Measurements from ENCODE around the gene RAB17.
"Not testable (repeated sequence)": the region's sequence is repeated elsewhere in the genome, so short reads cannot be mapped to it uniquely, and the experiment has no call there.

The RAB17 gene

DNA sequence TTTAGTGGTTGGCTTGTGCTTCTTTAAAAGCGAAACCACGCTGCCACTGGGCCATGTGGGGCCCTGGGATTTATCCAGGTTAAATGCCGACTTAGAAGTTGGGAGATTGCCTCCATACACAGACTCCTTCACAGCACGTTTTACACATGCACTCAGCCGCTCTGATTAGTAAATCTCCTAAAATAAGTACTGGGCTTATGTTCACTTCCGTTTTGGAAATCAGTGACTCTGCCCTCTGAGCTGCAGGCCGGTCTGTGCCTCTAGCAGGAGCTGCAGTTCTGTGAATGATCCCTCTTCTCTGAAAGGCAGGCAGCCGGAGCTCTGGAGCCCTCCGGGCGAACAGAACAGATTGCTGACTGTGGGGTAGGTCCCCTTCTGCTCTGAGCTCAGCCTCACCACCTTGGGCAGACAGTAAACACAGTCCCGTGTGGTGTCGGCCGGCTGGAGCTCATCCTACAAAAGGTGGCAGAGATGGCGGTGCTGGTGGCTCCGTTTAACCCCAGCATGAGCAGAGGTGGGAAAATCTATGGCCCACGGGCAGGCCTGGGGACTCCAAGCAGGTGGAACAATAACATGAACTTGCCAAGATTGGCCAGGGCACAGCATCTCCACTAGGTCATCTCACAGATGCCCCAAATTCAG, 9.8 kb upstream of the RAB17 start:
- H3K9me3 ChIP-seq (ENCODE audit: low read length) = no peaks in the 10 kb centered on the region
- no peaks in the 10 kb centered on the region for H3K36me3 ChIP-seq (ENCODE audit: insufficient read depth, low read length)
- no peak overlapping the region for H2AFZ ChIP-seq (ENCODE audit: low read depth, low read length)
- H3K4me1 ChIP-seq (ENCODE audit: insufficient read depth, low read length) = peaks cover 4% of the 10 kb centered on the region
- H3K27me3 ChIP-seq (ENCODE audit: insufficient read depth, low read length) = peaks cover 4% of the 10 kb centered on the region
- no peak overlapping the region for H3K4me3 ChIP-seq (ENCODE audit: low read length)

DNA sequence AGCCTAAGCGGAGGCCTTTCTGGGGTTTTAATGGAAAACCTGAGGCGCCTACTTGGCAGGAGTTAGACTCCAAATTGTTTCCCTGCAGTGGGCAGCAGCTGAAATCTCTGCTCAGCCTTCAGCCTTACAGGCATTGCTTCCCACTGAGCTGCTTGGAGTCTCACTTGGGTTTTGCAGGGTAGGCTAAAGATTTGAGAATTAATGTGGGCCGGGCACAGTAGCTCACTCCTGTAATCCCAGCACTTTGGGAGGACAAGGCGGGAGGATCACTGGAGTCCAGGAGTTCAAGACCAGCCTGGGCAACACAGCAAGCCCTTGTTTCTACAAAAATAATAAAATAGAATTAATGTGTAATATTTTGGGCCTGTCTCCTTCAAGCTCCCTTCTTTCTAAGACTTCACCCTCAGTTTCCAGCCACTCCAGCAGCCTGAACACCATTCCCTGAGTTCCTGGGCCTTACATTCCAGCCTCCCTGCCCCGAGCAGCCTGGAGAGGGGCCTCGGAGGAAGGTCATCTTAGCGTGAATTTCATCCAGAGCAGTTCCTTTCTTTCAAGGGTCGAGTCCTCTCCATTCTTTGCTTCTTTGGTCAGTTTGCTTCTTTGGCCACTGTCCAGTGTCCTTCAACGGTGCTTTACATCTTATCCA, 9.1 kb upstream of the RAB17 start:
- no peak overlapping the region for H3K4me3 ChIP-seq (ENCODE audit: low read length)
- H2AFZ ChIP-seq (ENCODE audit: low read depth, low read length) = no peak overlapping the region

DNA sequence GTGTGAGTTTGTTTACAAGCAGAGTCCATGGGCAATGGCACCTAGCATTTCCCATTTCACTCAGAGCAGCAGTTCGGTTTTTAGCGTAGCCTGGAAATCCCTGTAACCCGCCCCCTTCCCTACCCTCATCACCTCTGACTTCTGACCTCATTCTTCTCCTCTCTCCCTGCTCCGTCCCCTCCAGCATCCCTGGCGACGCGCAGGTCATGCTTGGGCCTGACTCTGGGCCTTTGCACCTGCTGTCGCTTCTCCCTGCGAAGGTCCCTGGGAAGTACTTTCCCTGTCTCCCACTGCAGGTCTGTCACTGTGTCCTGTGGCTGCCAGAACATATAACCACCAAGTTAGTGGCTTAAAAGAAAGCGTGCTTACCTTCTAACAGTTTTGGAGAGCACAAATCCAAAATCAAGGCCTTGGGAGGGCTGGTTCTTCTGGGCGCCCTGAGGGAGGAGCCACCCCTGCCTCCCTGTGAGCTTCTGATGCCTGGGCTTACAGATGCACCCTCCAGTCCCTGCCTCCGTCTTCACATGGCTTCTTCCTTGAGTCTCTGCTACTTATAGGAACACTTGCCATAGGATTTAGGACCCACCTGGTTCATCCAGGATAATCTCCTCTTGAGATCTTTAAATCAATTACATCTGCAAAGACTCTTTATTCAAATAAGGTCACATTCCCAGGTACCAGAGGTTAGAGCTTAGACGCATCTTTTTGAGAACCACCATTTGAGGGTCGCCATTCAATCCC, 8.1 kb upstream of the RAB17 start:
- H3K36me3 ChIP-seq (ENCODE audit: insufficient read depth, low read length) = no peaks in the 10 kb centered on the region
- no peak overlapping the region for H3K4me3 ChIP-seq (ENCODE audit: low read length)
- H3K4me1 ChIP-seq (ENCODE audit: insufficient read depth, low read length) = peaks cover 5% of the 10 kb centered on the region
- peaks cover 4% of the 10 kb centered on the region for H3K27me3 ChIP-seq (ENCODE audit: insufficient read depth, low read length)
- no peak overlapping the region for H2AFZ ChIP-seq (ENCODE audit: low read depth, low read length)
- no peaks in the 10 kb centered on the region for H3K9me3 ChIP-seq (ENCODE audit: low read length)

More for the DNA sequence above, 9.1 kb upstream of the RAB17 start:
- Histone ChIP-seq H3K27me3 (ENCODE audit: insufficient read depth, low read length) (peaks cover 4% of the 10 kb centered on the region), H3K36me3 (ENCODE audit: insufficient read depth, low read length) (no peaks in the 10 kb centered on the region), H3K4me1 (ENCODE audit: insufficient read depth, low read length) (peaks cover 8% of the 10 kb centered on the region), H3K9me3 (ENCODE audit: low read length) (no peaks in the 10 kb centered on the region)

DNA sequence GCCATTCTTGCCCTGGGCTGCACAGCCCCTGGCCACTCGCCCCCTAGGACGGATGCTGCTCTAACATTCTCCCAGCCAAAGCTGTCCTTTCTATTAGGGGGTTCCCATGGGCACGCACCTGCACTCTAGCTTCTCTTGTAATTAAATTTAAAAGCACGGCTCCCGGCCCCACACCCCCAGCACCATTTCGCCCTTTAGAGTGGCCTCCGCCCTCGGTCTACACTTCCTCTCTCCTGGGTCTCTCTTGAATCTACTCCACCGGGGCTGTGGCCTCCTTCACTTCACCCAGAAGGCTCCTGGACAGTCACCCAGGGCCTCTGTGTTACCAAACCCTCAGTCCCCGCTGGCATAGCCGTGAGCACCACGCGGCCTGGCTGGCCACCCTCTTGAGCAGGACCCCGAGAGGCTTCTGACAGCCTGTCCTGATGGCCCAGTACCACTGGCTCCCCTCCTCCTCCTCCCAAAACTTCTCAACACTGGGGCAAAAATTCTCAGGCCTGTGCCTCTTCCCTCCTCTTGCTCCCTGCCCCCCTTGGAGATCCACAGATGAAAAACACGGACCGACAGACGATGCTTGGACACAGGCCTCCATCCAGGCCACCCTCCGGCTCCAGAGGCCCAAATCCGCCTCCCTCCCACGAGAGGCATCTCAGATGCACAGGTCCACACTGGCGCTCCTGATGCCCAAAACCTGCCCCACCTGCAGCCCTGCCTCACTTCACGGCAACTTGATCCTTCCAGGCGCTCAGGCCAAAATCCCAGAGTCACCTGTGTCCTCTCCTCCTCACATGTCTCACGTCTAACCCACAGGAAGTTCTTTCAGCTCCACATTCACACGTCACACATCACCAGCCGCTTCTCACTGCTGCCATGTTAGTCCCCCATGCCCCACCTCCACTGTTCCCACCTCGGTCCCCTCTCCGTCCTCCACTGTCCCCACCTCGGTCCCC, 6.9 kb upstream of the RAB17 start:
- Histone ChIP-seq H3K4me1 (ENCODE audit: insufficient read depth, low read length) (peaks cover 4% of the 10 kb centered on the region), H3K4me3 (ENCODE audit: low read length) (no peak overlapping the region), H3K27me3 (ENCODE audit: insufficient read depth, low read length) (peaks cover 4% of the 10 kb centered on the region), H2AFZ (ENCODE audit: low read depth, low read length) (no peak overlapping the region), H3K9me3 (ENCODE audit: low read length) (no peaks in the 10 kb centered on the region), H3K36me3 (ENCODE audit: insufficient read depth, low read length) (no peaks in the 10 kb centered on the region)

DNA sequence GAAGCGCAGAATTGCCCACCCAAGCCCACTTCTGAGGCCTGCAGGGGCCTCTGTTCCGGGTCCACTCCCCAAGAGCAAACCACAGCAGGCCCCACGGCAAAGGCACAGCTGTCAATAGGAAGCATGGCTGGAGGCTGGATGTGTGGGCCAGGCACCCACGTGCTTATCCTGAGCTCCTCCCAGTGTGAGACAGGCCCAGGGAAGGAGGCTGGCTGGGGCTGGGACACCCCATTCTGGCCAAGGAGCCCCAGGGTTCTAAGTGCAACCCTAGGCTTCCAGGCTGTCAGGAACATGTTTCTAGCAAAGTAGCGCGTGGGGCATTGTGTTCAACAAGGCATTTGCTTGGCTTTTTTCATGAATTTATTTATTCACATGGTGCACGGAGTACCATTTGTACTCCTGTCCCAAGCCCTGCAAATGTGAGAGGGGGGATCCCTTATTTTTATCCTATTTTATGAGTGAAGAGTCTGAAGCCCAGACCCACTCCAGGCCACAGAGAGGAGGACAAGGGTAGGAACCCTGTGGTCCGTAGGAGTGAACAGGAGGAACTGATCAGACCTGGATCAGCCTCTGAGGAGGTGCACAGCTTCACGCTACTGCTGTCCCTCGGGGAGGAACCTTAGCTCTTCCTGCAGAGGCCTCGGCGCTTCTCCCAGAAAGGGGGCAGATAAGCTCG, 6.1 kb upstream of the RAB17 start:
- no peaks in the 10 kb centered on the region for H3K36me3 ChIP-seq (ENCODE audit: insufficient read depth, low read length)
- H3K27me3 ChIP-seq (ENCODE audit: insufficient read depth, low read length) = peaks cover 4% of the 10 kb centered on the region
- H3K9me3 ChIP-seq (ENCODE audit: low read length) = no peaks in the 10 kb centered on the region
- H3K4me1 ChIP-seq (ENCODE audit: insufficient read depth, low read length) = peaks cover 4% of the 10 kb centered on the region
- no peak overlapping the region for H2AFZ ChIP-seq (ENCODE audit: low read depth, low read length)
- H3K4me3 ChIP-seq (ENCODE audit: low read length) = no peak overlapping the region

DNA sequence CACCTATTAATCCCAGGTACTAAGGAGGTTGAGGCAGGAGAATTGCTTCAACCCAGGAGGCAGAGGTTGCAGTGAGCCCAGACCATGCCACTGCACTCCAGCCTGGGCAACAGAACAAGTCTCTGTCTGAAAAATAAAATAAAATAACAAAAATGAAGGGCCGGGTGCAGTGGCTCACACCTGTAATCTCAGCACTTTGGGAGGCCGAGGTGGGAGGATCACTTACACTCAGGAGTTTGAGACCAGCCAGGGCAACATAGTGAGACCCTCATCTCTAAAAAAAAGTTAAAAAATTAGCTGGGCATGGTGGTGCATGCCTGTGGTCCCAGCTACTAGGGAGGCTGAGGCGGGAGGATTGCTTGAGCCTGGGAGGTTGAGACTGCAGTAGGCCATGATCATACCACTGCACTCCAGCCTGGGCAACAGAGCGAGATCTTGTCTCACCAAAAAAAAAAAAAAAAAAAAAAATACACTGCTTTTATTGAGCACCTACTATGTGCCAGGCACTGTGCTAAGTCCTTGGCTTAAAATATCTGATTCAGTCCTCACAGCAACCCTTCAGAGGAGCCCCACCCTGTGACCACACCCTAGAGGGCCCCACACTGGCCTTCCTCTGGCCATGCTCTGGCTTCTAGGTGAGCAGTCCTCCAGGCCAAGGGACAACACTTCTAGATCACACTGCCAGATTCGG, 5.4 kb upstream of the RAB17 start:
- not testable (repeated sequence) for H3K4me3 ChIP-seq (ENCODE audit: low read length); H3K27me3 ChIP-seq (ENCODE audit: insufficient read depth, low read length); H3K36me3 ChIP-seq (ENCODE audit: insufficient read depth, low read length); H2AFZ ChIP-seq (ENCODE audit: low read depth, low read length); H3K4me1 ChIP-seq (ENCODE audit: insufficient read depth, low read length); H3K9me3 ChIP-seq (ENCODE audit: low read length)

DNA sequence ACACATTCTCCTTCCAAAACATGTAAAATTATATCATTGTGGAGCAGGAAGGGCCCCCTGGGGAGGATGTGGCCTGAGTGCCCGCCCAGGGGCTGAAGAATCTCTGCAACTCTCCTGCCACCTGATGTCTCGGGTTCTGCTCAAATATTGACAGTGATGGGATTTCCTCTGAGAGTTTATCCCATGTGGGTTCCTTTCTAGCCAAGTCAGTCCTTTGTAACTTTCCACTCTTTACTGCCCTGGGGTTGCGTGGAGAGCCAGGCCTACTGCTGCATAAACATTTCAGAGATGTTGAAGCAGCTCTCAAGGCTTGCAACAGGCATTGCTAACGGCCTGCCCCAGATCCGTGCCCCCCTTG, 4.0 kb upstream of the RAB17 start:
- H3K9me3 ChIP-seq (ENCODE audit: low read length) = no peaks in the 10 kb centered on the region
- peaks cover 4% of the 10 kb centered on the region for H3K4me1 ChIP-seq (ENCODE audit: insufficient read depth, low read length)
- H3K27me3 ChIP-seq (ENCODE audit: insufficient read depth, low read length) = no peaks in the 10 kb centered on the region
- H3K4me3 ChIP-seq (ENCODE audit: low read length) = no peak overlapping the region
- H2AFZ ChIP-seq (ENCODE audit: low read depth, low read length) = no peak overlapping the region
- H3K36me3 ChIP-seq (ENCODE audit: insufficient read depth, low read length) = no peaks in the 10 kb centered on the region

DNA sequence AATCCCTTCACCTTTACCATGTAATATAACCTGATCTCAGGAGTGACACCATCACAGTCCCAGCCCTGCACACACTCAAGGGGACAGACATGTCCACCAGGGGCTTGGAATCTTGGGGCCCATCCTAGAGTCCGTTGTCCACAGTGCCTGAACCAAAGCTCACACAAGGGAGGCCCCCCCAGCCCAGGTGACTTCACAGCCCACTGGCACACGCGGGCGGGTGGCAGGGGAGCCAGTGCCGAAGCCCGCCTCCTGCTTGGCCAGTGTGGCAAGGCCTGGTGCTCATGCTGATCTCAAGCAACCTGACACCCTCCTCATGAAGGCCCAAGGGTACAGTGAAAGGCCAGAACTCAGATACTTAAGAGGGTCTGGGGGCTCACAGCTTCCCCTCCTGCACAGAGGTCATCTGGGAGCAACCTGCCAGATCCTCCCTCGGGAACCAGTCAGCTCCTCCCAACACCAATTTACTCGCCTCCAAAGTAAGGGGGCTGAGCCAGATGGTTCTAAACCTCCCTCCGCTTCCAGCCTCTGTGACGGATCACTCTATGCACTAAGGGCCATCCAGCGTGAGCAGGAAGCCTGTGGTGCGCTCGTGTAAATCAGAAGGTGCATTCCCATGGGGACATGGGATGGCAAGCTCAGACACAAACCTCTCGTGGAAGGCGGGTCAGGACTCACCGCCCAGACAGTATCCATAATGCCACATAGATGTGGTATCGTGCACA, 3.2 kb upstream of the RAB17 start:
- H3K36me3 ChIP-seq (ENCODE audit: insufficient read depth, low read length) = no peaks in the 10 kb centered on the region

DNA sequence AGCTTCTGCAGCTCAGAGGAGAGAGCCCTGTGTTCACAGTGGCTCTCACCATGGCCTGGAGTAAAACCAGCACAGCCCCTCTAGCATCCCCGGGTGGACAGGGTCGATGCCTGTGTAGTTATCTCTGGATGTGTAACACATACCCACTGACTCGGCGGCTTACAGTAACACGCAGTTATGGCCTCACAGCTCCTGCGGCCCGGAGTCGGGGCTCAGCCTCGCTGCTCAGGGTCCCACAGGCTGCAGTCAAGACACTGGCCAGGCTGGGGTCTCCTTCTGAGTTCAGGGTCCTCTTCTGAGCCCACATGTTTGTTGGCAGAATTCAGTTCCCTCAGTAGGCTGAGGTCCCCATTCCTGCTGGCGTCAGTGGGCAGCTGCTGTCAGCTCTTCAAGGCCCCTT, 2.5 kb upstream of the RAB17 start:
- Histone ChIP-seq H2AFZ (ENCODE audit: low read depth, low read length) (no peak overlapping the region), H3K4me1 (ENCODE audit: insufficient read depth, low read length) (peaks cover 4% of the 10 kb centered on the region), H3K9me3 (ENCODE audit: low read length) (no peaks in the 10 kb centered on the region), H3K27me3 (ENCODE audit: insufficient read depth, low read length) (no peaks in the 10 kb centered on the region), H3K4me3 (ENCODE audit: low read length) (no peak overlapping the region), H3K36me3 (ENCODE audit: insufficient read depth, low read length) (no peaks in the 10 kb centered on the region)

More for the DNA sequence above, 3.2 kb upstream of the RAB17 start:
- peaks cover 4% of the 10 kb centered on the region for H3K4me1 ChIP-seq (ENCODE audit: insufficient read depth, low read length)
- no peaks in the 10 kb centered on the region for H3K27me3 ChIP-seq (ENCODE audit: insufficient read depth, low read length)
- no peak overlapping the region for H2AFZ ChIP-seq (ENCODE audit: low read depth, low read length)
- no peak overlapping the region for H3K4me3 ChIP-seq (ENCODE audit: low read length)
- no peaks in the 10 kb centered on the region for H3K9me3 ChIP-seq (ENCODE audit: low read length)

DNA sequence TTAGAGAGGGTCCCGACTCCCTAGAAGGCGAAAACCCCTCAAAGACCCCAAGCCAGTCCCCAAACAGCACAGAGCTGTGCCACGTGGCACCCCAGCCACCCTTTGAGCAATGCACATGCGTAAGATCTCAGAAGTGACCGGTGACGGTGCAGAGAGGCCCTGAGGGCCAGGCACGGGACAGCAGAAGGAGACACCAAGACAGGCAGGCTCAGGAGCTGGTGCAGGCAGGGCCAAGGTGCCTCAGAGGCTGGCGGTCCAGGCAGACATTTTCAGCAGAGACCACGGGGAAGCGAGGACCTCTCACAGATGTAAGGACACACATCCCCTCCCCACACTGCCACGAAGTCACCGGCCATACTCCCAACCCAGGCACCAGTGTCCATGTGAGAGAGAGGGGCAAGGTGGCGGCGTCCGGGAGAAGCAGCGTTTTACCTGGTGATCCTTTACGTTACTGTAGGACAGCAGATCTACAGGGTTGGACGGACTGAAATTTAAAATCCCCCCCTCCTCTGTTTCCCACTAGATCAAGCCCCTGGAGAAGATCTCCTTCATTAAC, 2.0 kb upstream of the RAB17 start:
- Histone ChIP-seq H3K27me3 (ENCODE audit: insufficient read depth, low read length) (no peaks in the 10 kb centered on the region), H3K4me3 (ENCODE audit: low read length) (no peak overlapping the region), H3K4me1 (ENCODE audit: insufficient read depth, low read length) (peaks cover 4% of the 10 kb centered on the region), H3K9me3 (ENCODE audit: low read length) (no peaks in the 10 kb centered on the region), H3K36me3 (ENCODE audit: insufficient read depth, low read length) (no peaks in the 10 kb centered on the region), H2AFZ (ENCODE audit: low read depth, low read length) (no peak overlapping the region)

DNA sequence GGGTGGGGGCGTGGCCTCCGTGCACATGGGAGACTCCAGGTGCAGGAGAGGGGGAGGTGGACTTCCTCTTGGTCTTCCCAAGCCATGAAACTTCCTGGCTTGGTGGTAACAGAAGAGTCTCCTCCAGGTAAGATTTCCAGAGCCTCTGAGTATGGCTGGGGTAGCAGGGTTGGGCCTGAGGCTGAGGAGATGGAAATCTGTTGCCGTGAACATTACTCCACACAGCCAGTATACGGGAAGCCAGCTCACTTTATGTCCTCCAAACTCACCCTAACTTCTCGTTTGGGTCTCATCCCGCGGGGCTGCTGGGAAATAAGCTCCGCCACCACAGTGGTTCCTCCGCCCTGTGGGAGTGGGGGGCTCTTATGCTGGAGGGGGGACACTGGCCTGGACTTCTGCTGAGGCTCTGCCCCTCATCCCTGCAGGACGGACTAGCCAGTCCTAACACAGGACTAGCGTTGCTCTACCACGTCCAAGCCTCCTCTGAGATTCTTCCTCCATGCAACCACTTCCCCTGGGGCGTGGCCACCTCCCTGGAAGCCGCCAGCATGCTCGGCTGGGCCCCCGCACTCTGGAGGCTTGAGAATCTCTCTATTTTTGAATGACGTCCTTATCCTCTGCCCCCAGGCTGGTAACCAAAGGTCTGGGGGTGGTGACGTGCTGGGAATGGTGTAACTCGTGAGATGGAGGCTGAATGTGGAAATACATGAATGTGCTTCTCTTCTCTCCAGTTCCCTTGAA, 777 bp upstream of the RAB17 start:
- no peaks in the 10 kb centered on the region for H3K27me3 ChIP-seq (ENCODE audit: insufficient read depth, low read length)
- H3K36me3 ChIP-seq (ENCODE audit: insufficient read depth, low read length) = no peaks in the 10 kb centered on the region
- H2AFZ ChIP-seq (ENCODE audit: low read depth, low read length) = no peak overlapping the region
- no peaks in the 10 kb centered on the region for H3K9me3 ChIP-seq (ENCODE audit: low read length)
- H3K4me1 ChIP-seq (ENCODE audit: insufficient read depth, low read length) = peaks cover 4% of the 10 kb centered on the region
- H3K4me3 ChIP-seq (ENCODE audit: low read length) = no peak overlapping the region
